ENCODE results near the gene MYCBP2. TPM values are rescaled to one million over a fixed set of nuclear protein-coding genes. Genes with fewer than 3 reads are reported as not detected.

MYCBP2 gene
- total RNA-seq, 1 experiment from 2014 or later = 55.6 TPM

GRCh38 chr13:77300176-77301037 lies 26.5 kb downstream of the MYCBP2 start:
- no peak overlapping the region for H3K4me2 ChIP-seq
- H3K4me3 ChIP-seq = no peak overlapping the region
- no peak for TF ChIP-seq CTCF (conservative IDR thresholded peaks at IDR 0.05)
- no peak for TF ChIP-seq EZH2 (IDR thresholded peaks at IDR 0.05; ENCODE audit: low read depth)
- no peaks in the 10 kb centered on the region; the same call in 1 of the 2 replicates for H3K36me3 ChIP-seq (ENCODE audit: low read depth)
- ChIA-PET CTCF (no interaction called here), POLR2A (ENCODE audit: unreplicated experiment) (no interaction called here)
- H2AFZ ChIP-seq = no peak overlapping the region
- no peak for DNase-seq
- H3K27me3 ChIP-seq (ENCODE audit: insufficient read depth, low read depth) = no peaks in the 10 kb centered on the region
- H3K79me2 ChIP-seq (ENCODE audit: low read depth) = peaks cover 65% of the 10 kb centered on the region
- H3K9me3 ChIP-seq (ENCODE audit: insufficient read depth, low read depth) = no peaks in the 10 kb centered on the region
- no peak overlapping the region for H3K27ac ChIP-seq
- H4K20me1 ChIP-seq (ENCODE audit: insufficient read depth) = 0 out of 2 replicates have a peak, but pooled peaks cover 9% of the 10 kb centered on the region
- no peaks in the 10 kb centered on the region for H3F3A ChIP-seq (ENCODE audit: insufficient read depth, low read depth)
- no peaks in the 10 kb centered on the region for H3K4me1 ChIP-seq (replicated peaks; ENCODE audit: insufficient read depth)
- H3K9me2 ChIP-seq (ENCODE audit: insufficient read depth) = no peaks in the 10 kb centered on the region
- BruUV-seq (replicated peaks) = no TSS peak
- intact Hi-C loops (cut with micrococcal nuclease; ENCODE audit: unreplicated experiment) = no loop called here

- no peak for TF ChIP-seq EZH2 (IDR thresholded peaks at IDR 0.05; ENCODE audit: low read depth)
- TF ChIP-seq CTCF (conservative IDR thresholded peaks at IDR 0.05) = no peak
- H3K9me2 ChIP-seq (ENCODE audit: insufficient read depth) = no peaks in the 10 kb centered on the region
- POLR2A ChIA-PET (ENCODE audit: unreplicated experiment) = no interaction called here
- peaks cover 58% of the 10 kb centered on the region for H3K79me2 ChIP-seq (ENCODE audit: low read depth)
- CTCF ChIA-PET = no interaction called here
- DNase-seq = no peak
- no peaks in the 10 kb centered on the region for H3K27me3 ChIP-seq (ENCODE audit: insufficient read depth, low read depth)
- no peaks in the 10 kb centered on the region for H3K4me1 ChIP-seq (replicated peaks; ENCODE audit: insufficient read depth)
- 0 out of 2 replicates have a peak, but pooled peaks cover 9% of the 10 kb centered on the region for H4K20me1 ChIP-seq (ENCODE audit: insufficient read depth)
- H3F3A ChIP-seq (ENCODE audit: insufficient read depth, low read depth) = no peaks in the 10 kb centered on the region
- intact Hi-C loops (cut with micrococcal nuclease; ENCODE audit: unreplicated experiment) = no loop called here
- H3K4me2 ChIP-seq = no peak overlapping the region
- H3K9me3 ChIP-seq (ENCODE audit: insufficient read depth, low read depth) = no peaks in the 10 kb centered on the region
- BruUV-seq (replicated peaks) = no TSS peak
- H3K27ac ChIP-seq = no peak overlapping the region
- no peak overlapping the region for H3K4me3 ChIP-seq
- H2AFZ ChIP-seq = no peak overlapping the region
- no peaks in the 10 kb centered on the region; the same call in 1 of the 2 replicates for H3K36me3 ChIP-seq (ENCODE audit: low read depth)
Measured at GRCh38 chr13:77299587-77299986, 27.3 kb downstream of the MYCBP2 start.

GRCh38 chr13:77298426-77298825 lies 28.5 kb downstream of the MYCBP2 start:
- Histone ChIP-seq H3K4me2 (no peak overlapping the region), H3K9me2 (ENCODE audit: insufficient read depth) (no peaks in the 10 kb centered on the region), H3K9me3 (ENCODE audit: insufficient read depth, low read depth) (no peaks in the 10 kb centered on the region), H3K4me3 (no peak overlapping the region), H3K27me3 (ENCODE audit: insufficient read depth, low read depth) (no peaks in the 10 kb centered on the region), H3K27ac (no peak overlapping the region), H2AFZ (no peak overlapping the region), H3K79me2 (ENCODE audit: low read depth) (peaks cover 48% of the 10 kb centered on the region), H4K20me1 (ENCODE audit: insufficient read depth) (0 out of 2 replicates have a peak, but pooled peaks cover 9% of the 10 kb centered on the region), H3K4me1 (replicated peaks; ENCODE audit: insufficient read depth) (no peaks in the 10 kb centered on the region), H3F3A (ENCODE audit: insufficient read depth, low read depth) (no peaks in the 10 kb centered on the region), H3K36me3 (ENCODE audit: low read depth) (no peaks in the 10 kb centered on the region; the same call in 1 of the 2 replicates)
- intact Hi-C loops (cut with micrococcal nuclease; ENCODE audit: unreplicated experiment) = no loop called here
- TF ChIP-seq CTCF (conservative IDR thresholded peaks at IDR 0.05) (no peak), EZH2 (IDR thresholded peaks at IDR 0.05; ENCODE audit: low read depth) (no peak)
- BruUV-seq (replicated peaks) = no TSS peak
- POLR2A ChIA-PET (ENCODE audit: unreplicated experiment) = no interaction called here
- no peak for DNase-seq
- CTCF ChIA-PET = no interaction called here
